Fibroblast of peridontal ligament (primary cell): ENCODE results near the gene ITPRIPL1.
A peak's percentile ranks its signal among the peaks of the same experiment; 100 is the strongest.

Experiments
- DNase-seq: peaks from one replicate; pipeline ENCODE4 v3.0.0-alpha.2; 2010; ENCODE audit errors: extremely low read depth

Gene ITPRIPL1

DNA sequence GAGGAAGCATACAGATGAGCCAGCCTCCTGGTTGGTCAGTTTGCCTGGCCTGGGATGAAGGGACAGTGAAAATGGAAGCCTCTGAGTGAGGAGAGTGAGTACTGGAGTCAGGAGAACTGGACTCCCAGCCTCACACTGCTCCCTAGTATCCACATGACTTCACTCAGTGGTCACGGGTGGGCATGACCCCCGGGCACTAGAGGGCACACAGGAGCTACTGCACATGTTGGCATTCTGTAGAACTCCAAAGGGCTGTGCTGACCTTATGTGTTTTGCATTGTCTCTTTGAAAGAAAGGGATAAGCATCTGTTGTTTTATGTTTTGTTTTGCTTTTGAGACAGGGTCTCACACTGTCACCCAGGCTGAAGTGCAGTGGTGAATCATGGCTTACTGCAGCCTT is 34.2 kb downstream of the ITPRIPL1 start:
- DNase-seq: no peak

DNA sequence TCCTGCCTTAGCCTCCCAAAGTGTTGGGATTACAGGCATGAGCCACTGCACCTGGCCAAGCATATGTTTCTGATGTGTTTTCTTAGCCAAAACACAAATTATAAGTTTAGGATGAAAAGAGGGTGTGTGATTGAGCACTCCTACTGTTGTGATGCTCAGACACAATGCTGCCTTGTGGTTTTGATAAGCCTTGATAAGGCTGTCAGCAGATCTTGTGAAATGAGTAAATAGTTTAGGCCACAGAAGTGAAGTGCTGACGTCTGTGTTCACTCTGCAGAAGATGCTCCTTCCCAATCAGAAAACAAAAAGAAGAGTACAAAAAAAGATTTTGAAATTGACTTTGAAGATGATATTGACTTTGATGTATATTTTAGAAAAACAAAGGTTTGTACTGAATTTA is 34.7 kb downstream of the ITPRIPL1 start:
- DNase-seq: no peak

DNA sequence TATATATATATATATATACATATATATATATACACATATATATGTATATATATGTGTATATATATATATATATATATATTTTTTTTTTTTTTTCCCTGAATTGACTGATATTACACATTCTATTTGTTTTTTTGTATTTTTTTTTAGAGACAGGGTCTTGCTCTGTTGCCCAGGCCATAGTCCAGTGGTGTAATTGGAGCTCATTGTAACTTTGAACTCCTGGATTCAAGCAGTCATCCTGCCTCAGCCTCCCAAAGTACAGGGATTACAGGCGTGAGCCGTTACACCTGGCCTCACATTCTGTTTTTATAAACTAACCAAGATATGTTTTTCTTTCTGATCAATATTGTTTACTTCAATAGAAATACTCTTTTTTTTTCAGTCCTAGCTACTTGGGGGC is 36.6 kb downstream of the ITPRIPL1 start:
- DNase-seq: no peak

DNA sequence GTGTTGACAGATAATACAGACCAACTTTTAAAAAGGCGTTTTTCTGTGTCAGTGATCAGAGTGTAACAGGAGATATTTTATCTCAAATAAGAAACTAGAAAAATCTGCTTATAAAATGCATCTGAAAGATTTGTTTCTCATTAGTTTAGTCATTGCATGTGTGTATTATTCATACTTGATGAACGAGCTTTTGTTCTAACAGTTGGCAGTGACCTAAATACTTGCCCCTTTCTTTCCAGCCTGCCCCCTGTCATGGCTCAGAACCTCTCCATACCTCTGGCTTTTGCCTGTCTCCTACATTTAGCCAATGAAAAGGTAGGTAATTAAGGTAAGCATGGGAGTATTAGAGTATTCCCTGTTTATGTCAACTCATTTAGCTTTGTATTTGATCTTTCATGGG is 44.1 kb downstream of the ITPRIPL1 start:
- DNase-seq: no peak

DNA sequence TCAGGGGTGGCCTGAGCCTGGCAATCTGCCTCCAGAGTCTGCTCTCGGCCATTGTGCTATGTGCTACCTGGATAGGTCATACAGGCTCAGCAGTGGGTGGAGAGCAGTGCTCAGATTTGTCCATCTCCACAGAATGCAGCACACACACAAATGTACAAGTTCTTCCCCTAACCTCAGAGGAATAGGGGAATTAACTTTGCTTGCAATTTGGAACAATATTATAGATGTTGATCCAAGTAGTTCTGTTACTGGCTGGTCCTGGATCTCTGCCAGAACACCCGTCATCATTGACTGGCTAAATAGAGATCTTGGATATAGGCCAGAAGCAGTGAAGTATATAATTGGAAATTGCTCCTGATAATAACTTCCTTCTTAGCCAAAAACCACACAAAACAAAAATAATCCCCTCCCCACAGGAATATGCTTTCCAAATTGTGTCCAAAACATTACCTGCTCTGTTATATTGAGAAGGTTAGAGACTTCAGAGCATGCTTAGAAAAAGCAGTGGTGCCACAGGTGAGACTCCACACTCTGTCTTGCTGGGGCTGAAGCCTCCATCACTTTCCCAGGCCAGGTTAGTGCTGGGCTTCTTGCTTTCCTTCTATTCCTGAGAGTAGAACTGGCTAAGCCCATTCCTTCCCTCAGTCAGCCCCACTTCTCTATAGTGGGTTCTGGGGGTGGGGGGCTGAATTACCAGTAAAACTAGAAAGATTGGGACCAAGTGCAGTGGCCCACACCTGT is 49.3 kb downstream of the ITPRIPL1 start:
- peak; percentile 42 for DNase-seq
